Urothelium cell line (cell line): ENCODE measurements around the gene RNASEL.
A peak's percentile ranks its signal among the peaks of the same experiment; 100 is the strongest.

Source experiments
- DNase-seq: peaks from one replicate; pipeline ENCODE4 v3.0.0; 2011; ENCODE audit warnings: low spot score, mixed read lengths
- FAIRE-seq: peaks from 2 replicates; lab custom pipeline; 2011; peaks lifted over from hg19 to GRCh38; lab: Jason Lieb, UNC

The RNASEL gene

DNA sequence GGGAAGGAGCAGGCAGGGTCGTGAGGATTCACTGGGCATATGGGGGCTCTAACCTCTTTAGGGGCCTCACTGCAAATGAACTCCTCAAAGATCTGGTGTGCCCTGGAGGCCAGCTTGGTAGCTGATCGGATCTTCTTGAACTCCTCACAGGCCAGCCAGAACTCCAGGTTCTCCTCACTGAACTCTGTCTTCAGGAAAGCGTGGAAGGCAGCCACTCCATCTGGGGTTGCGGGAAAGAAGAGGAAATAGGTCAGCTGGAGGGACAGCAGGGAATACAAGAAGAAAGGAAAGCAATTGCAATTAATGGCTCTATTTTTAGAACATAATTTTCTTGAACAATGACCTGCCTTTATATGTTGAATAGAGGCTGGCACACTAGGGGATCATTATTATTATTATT lies 12.9 kb upstream of the RNASEL start:
- no peak for FAIRE-seq

DNA sequence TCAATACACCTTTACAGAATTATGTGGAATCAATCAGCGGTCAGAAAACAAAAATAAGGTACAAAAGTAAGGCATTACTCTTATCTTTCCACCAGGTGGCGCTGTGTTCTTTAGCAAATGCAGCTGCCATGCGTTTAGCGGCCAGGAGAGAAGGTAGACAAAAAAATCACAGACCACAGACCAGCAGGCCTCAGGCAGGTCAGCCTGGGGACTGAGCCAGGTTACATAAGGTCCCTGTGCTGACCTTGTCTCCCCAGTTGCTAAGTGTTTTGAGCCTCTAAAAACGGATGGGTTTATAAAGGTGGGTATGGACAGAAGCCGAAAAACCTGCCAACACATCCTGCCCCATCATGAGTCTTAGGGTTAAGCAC lies 12.3 kb upstream of the RNASEL start:
- no peak for FAIRE-seq
- peak; percentile 75 for DNase-seq

More for the DNA sequence above, 12.9 kb upstream of the RNASEL start:
- no peak for DNase-seq

- DNase-seq: no peak
- no peak for FAIRE-seq
These were observed 11.8 kb upstream of the RNASEL start for GRCh38 chr1:182600745-182601415.

- FAIRE-seq (no peak), DNase-seq (no peak)
These were observed 11.1 kb upstream of the RNASEL start for GRCh38 chr1:182600036-182600713.

GRCh38 chr1:182599339-182599738 lies 10.3 kb upstream of the RNASEL start:
- FAIRE-seq: no peak

GRCh38 chr1:182598296-182598695 lies 9.2 kb upstream of the RNASEL start:
- FAIRE-seq (no peak), DNase-seq (no peak)

More at GRCh38 chr1:182599339-182599738, 10.3 kb upstream of the RNASEL start:
- no peak for DNase-seq

DNA sequence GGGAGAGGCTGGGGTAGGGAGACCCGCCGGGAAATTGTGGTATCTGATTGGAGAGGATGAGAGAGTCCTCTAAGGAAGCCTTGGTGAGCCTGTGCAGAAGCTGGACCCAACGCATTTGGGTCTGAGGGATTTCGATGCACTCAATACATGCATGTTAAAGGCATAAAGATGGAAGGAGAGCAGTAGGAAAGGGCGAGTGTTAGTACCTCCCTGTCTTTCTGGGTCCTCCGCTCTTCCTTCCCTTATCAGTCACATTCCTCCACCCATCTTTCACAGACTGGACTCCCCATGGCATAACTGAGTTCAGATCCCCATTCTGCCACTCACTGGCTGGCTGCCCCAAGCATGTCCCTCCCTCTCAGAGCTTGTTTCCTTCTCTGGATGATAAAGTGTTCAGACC lies 7.9 kb upstream of the RNASEL start:
- no peak for DNase-seq
- FAIRE-seq: no peak

- DNase-seq: peak; percentile 73
- FAIRE-seq: no peak
These were observed 6.7 kb upstream of the RNASEL start for GRCh38 chr1:182595641-182596240.

DNA sequence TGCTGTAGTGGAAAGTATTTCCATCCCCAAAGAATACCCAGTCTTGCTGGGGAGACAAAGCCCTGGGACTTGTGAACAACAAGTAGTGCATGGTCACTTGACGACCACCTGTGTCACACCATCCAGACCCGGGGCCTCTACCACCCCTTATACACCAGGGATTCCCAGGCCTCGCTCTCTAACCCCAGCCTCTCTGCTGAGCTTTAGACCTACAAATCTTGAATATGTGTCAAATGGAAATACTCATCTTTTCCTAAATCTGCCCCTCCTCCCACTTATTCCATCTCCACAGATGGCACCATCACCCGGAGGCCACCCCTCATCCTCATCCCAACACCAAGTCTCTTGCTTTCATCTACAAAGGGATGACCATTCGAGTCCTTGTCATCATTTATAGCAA lies 875 bp upstream of the RNASEL start:
- no peak for DNase-seq
- no peak for FAIRE-seq

DNA sequence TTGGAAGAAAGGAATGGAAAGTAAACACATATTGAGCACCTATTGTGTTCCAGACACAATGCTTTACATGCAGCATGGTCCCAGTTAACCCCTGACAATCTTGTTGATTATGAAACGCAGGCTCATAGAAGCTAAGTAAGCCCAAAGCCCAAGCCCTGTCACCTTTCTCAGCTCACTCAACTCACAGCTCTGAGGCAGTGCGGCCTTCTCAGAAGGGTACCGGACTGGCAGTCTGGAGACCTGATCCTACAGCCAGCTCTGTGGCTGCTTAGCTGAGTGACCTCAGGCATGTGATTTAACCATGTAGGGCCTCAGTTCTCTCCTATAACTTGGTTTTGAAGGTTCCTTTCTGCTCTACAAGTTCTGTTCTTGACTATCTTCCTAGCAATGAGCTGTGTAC lies 464 bp upstream of the RNASEL start:
- FAIRE-seq (no peak), DNase-seq (no peak)

DNA sequence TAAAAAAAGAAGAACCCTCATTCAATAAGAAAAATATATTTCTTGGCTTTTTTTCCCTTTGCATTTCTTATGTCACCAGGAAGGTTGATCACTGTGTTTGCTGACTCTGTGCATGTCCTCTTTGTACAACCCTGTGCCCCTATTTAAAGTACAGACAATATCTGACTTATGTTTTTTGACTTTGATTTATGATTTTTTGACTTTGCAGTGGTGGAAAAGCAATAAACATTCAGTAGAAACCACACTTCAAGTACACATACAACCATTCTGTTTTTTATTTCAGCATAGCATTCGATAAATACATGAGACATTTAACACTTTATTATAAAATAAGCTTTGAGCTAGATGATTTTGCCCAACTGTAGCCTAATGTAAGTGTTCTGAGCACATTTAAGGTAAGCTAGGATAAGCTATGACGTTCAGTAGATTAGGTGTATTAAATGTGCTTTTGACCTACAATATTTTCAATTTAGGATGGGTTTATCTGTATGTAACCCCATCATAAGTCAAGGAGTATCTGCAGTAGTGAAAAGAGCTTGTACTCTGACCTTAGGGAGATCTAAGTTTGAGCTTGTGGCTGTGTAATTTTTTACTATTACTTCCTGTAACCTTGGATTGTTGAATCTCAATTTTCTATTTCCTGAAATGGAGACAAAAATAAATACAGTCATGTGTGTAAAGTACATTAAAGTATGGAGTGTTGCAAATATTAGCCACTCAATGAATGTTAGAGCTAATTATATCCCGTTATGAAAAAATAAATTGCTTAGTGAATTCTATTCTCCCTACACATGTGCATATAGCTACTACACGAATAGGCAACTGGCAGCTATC lies 1.2 kb downstream of the RNASEL start:
- no peak for FAIRE-seq
- no peak for DNase-seq

GRCh38 chr1:182587093-182587492 lies 2.0 kb downstream of the RNASEL start:
- DNase-seq (no peak), FAIRE-seq (no peak)

- FAIRE-seq: no peak
- no peak for DNase-seq
These were observed 2.7 kb downstream of the RNASEL start for GRCh38 chr1:182586380-182586779.

DNA sequence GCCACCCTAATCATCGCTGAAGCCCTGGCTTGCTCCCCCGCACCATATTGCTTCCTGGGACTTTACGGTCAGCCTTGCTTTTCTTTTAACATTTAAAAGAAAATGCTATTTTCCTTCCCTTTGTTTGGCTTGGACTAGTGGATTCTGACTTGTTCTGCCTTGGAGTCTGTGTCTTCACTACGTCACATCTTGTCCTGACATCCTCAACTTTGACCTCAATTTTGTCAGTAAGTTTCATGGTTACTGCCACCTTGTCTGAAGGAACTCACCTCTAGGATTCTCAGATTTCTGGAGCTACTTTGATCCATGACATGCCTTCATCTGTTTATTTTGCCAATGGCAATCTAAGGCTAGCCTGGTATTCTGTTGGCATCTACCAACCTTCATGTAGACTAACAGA lies 4.3 kb downstream of the RNASEL start:
- FAIRE-seq (no peak), DNase-seq (no peak)

- FAIRE-seq (no peak), DNase-seq (no peak)
These were observed 8.3 kb downstream of the RNASEL start for GRCh38 chr1:182580736-182581135.

DNA sequence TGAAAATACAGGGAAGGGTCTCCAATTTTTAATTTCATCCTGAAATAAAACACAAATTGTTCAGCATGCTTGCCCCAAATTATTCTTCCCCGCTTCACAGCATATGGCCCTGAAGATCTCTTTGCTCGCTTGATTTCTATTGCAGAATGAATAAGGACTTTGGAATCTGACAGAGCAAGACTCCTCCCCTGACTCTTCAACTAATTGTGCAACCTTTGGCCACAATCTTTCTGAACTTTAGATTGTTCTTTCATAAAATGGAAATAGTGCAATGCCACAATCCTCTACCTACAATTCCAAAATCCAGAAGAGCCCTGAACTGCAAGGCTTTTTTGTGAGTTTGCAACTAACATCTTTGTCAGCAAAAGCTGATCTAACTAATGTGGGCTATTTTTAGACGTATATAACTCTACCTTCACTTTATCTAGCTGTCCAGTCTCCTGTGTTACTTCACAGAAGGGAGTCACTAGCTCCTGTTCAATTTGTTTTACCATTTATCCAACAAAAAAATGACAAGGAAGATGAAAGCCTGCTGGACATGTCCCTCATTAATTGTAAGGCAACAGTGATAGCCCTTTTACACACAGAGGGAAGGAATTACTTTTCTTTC lies 13.4 kb downstream of the RNASEL start:
- DNase-seq (peak; percentile 25), FAIRE-seq (no peak)

DNA sequence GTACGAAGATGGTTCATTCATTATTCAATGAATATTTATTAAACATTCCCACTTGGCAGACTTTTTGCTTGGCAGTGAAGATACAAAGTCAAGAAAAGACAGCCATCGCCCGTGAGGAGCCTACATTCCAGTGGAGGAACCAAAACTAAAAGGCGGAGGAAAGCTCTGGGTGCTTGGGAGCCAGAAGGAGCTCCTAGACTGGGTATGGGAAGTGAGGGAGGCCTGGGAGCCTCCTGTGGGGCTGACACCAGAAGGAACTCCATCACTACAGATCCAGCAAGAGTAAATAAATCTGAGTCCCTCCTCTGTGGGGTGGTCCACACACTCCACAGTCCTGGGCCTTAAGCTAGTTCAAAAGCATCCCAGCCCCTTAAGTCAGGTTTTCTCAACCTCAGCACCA lies 14.9 kb downstream of the RNASEL start:
- FAIRE-seq (no peak), DNase-seq (no peak)

GRCh38 chr1:182570611-182570970 lies 18.5 kb downstream of the RNASEL start:
- DNase-seq (no peak), FAIRE-seq (no peak)

GRCh38 chr1:182569939-182570610 lies 19.0 kb downstream of the RNASEL start:
- no peak for FAIRE-seq
- no peak for DNase-seq

- FAIRE-seq: no peak
- no peak for DNase-seq
These were observed 20.3 kb downstream of the RNASEL start for GRCh38 chr1:182568647-182569284.
